ENCODE results near the gene PPM1H.
"Not testable (repeated sequence)": the region's sequence is repeated elsewhere in the genome, so short reads cannot be mapped to it uniquely, and the experiment has no call there.

Gene PPM1H

DNA sequence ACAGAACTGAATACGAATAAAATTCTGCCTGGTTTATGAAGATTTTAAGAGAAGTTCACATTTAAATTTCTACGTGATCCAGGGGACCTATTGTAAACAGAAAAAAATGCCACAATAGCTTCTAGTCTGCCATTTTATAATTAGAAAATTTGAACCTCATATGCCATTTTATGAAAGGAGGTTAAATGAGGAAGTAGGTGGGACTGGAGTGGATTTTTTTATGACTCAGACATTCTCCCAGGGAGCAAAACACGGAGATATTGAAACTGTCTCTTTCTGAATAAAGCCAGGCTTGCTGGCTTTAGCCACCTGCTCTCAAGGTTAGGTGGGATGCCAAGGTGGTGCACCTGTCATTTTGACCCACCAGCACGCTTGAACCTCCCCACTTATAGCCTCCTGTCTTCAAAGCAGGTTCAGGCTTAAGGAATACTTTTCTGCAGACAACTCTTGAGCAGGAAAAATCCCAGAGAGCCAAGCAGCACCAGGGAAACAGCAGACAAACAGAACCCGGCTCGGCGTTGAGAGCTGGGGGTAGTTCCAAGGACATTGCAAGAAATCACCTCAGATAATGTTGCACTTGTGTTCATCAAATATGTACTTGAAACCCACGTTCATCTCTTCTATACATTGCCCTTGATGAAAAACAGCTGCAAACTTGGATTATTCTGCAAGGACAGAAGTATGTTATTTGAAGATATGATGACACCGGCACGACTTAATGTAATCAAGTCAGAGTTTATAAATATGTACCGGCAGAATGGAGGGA is 203.7 kb downstream of the PPM1H start:
- DNase-seq (ENCODE audit: low read depth): no peak

DNA sequence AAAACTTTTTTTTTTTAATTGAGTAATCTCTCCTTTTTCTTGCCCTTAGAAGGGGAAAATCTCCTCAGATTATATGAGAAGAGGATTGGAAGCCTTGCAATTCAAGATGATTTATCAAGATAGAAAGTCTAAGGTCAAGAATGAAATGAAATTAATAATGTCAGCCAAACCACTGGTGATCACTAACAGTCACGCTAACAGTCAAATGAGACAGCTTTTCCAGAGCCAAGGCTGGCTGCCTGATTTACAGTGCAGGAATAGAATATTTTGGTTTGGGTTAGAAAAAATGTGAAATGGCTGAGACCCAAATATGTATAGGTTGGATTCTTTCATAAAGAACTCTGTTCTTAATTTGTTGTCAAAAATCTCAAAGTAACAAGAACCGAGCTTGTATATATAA is 204.3 kb downstream of the PPM1H start:
- DNase-seq (ENCODE audit: low read depth): no peak

DNA sequence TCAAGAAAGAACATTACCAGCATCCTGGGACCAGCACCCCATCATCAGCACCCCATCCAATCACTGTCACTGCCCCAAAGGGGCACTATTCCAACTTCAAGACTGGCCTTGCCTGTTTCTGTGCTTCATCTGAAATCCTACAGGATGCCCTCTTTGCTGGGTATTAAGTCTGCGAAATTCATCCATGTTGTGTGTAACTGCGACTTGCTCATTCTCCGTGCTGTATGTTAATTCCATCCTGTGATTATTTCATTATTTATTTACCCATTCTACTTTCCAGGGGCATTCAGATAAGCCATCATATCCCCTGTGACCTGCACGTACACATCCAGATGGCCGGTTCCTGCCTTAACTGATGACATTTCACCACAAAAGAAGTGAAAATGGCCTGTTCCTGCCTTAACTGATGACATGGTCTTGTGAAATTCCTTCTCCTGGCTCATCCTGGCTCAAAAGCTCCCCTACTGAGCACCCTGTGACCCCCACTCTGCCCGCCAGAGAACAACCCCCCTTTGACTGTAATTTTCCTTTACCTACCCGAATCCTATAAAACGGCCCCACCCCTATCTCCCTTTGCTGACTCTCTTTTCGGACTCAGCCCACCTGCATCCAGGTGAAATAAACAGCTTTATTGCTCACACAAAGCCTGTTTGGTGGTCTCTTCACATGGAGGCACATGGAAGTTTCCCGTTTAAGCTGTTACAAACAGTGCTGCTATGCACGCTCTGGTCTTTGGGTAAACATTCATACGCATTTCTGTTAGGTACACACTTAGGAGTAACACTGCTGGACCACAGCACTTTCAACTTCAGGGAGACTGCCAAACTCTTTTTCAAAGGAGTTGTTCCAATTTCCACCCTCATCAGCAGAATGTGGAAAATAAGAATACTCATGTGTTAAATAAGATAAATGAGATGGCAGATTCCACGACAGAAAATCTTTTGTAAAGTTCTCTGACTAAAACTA is 205.1 kb downstream of the PPM1H start:
- not testable (repeated sequence) for DNase-seq (ENCODE audit: low read depth)

DNA sequence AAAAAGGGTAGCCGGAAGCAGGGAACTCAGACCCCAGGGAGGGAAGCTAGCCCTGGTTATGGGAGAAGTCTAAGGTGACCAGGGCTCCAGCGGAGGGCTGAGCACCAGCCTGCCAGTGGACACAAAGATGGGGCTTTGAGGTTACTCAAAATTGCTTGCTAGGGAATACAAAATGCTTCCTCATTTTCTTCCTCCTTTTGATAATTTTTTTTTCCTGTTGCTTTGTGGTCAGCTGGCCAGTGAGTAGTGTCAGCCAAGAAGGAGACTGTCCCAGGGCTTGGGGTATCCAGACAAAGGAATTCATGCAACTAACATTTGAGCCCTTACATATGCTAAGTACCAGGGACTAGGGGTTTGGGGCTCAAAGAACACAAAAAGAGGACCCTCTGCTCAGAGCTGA is 206.2 kb downstream of the PPM1H start:
- DNase-seq (ENCODE audit: low read depth): no peak

DNA sequence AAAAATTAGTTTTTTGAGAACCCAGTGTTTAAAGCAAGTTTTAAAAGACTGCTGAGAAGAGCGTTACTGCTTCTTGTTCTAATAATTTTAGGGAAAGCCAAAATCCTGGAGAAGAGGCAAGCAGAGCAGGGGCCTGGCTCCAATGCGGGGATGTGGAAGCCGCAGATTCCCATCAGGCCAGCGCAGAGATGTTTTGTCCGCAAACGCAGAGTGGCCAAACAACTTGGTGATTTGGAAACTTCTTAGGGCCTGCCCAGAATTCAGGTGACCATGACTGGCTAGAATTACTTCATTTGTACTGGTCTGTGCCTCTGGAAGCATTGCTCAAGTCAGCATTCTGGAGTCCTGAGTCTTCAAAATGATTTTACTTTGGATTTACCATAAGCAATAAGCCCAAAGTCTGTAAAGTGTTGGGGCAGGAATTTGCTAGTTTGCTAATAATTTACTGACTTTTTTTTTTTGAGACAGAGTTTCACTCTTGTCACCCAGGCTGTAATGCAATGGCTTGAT is 208.4 kb downstream of the PPM1H start:
- DNase-seq (ENCODE audit: low read depth): no peak

DNA sequence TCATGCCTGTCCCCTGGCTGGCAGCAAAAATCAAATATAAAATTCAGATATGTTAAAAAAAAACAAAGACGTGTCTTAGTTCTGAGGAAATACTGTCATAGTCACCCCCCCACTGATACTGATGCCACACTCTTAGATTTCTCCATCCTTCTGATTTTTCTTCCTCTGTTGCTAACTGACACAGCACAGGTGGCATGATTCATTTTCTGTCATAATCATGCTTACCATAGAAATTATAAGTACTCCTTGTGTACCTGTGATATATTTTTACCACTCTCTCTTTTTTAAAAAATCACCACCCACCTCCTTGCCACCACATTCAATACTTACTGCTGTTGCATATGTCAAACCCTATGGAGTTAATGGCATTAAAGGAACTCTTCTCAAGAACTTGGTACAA is 209.2 kb downstream of the PPM1H start:
- no peak for DNase-seq (ENCODE audit: low read depth)

DNA sequence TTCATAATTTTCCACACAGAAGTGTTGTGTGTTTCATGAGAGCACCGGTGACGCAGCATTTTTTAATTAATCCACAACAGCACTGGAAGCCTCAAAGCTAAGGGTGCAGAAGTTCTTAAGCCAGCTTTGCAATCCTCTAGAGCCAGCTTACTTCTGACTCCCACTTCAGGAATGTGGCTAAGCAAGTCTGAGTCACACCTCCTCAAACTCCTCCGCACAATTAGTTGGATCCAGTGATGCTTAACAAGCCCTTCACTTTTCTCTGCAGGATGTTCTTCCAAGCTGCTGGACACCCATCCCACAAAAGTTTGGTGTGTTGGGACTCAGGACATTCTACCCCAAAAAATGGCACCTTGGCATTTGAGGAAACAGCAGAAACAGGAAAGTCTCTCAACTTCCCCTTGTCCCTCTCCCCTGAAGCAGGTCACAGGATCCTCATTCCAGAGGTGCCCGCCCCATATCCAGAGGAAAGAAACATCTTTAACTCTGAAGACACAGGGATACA is 210.0 kb downstream of the PPM1H start:
- DNase-seq (ENCODE audit: low read depth): no peak

DNA sequence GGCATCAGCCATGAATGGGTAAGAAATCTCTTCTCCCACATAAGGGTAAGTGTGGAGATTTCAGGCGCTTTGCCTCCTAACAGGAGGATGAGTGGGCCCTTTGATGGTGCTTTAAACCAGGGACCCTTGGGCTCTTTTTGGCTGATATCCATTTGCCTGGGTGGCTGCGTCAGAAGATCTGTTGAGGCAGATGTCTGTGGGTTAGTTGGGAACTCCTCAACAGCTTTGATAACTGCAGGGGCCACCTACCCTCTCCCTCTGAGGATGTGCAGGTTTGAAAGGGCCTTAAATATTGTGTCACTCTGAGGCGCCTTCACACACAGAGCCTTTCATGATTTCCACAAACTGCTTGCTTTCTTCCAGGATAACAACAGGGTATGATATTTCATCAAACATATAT is 210.7 kb downstream of the PPM1H start:
- no peak for DNase-seq (ENCODE audit: low read depth)

DNA sequence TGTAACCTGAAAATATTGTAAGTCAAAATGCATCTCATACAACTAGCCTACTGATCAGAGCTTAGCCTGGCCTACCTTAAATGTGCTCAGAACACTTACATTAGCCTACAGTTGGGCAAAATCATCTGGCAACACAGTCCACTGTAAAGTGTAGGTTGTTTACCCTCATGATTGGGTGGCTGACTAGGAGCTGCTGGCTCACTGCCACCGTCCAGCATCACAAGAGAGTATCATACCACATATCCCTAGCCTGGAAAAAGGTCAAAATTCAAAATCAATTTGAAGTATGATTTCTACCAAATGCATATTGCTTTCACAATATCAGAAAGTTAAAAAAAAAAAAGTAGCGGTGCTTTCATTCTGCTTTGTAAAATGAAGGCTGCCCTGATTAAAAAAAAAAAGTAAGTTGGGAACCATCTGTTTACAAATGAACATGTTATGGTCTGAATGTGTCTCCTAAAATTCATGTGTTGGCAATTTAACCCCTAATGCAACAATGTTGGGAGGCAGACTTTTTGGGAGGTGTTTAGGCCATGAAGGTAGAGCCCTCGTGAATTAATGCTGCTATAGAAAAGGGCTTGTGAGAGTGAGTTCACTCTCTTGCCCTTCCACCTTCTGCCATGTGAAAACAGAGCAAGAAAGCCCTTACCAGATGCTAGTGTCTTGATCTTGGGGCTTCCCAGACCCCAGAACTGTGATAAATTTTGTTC is 211.8 kb downstream of the PPM1H start:
- no peak for DNase-seq (ENCODE audit: low read depth)

DNA sequence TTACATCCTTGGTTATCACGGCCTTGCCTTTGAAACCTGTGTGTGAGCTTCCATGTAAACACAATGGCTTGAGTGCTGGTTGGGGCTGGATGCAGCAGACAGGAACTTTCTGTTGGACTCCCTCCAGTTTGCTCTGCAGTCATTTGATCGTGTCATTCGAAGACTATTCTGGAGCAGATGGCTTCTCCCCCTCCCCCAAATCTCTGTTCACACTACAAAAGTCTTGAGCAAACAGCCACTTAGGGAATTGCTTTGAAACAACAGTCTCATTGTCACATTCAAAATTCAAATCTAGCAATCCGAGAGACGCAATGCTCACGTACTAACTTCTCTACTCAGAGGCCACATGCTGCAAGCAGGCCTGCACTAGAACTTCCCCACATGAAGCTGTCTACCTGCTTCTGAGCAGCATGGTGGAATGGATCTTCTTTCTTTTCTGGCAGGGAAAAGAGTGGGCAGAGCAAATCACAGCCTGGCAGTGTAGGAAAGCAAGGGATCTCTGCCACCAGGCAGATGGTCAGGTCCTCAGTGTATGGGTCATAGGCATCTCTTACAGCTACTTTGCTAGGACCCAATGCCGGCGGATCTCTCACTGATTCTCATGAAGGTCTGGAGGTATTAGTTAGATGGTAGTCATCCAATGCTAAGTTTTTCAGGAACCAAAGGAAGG is 214.2 kb downstream of the PPM1H start:
- no peak for DNase-seq (ENCODE audit: low read depth)

DNA sequence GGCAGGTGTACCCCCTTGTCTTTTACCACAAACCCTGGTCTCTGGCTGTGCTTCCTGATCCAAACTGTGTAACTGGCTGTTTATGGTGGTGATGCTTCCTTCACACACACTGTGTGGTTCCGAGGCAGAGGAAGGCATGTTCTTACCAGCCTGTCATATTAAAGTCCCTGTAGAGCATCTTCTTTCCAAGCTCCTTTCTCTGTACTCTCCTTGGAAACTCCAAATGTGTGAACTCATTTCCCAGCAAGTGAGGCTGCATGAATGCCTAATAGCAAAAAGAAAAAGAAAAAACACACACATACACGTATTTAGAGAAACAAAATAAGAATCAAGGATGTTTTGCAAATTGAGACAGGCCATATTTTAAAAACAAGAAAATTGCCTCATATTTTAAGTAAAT is 214.9 kb downstream of the PPM1H start:
- no peak for DNase-seq (ENCODE audit: low read depth)

DNA sequence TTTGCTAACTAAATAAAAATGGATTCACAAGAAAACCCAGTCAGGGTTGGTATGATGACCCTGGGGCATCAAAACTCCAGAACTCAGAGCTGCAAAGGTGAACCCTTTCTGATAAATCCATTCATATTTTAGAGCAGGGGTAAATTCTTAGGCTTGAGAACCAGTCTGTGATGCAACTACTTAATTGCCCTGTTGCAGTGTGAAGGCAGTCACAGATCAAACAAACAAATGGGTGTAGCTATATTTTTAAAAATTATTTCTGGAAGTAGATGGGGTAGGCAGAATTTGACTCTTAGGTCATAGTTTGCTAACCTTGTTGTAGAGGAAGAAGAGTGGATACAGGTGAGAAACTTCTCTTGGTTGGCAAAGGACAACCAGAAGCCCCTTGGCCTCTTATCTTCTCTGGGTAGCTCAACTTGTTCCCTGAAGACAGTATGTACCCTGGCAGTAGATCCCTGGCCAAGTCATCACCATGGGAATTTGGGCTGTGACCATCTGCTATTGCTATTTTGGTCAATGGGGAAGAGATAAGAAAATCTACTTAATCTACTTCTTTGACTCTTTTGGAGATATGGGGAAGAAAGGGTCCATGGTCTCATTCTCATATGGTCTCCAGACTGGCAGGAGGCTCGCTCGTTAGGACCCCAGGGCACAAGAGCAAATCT is 216.1 kb downstream of the PPM1H start:
- no peak for DNase-seq (ENCODE audit: low read depth)

DNA sequence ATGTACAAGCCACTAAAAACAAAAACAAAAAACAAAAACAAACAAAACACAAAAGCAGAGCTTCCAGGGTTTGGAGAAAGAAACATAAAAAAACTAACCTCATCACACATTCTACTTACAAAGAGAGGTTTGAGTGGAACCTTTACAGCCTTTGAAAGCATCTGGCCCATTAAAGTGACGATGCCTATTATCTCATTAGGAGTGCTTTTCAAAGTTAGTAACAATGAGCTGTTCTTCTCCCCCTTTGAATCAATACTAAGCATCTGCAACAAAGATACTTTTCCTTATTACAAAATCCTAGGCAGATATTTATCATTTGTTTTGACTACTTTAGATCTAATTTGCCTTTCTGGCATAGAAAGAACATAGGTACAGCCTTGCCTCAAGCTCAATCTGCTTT is 217.3 kb downstream of the PPM1H start:
- no peak for DNase-seq (ENCODE audit: low read depth)

DNA sequence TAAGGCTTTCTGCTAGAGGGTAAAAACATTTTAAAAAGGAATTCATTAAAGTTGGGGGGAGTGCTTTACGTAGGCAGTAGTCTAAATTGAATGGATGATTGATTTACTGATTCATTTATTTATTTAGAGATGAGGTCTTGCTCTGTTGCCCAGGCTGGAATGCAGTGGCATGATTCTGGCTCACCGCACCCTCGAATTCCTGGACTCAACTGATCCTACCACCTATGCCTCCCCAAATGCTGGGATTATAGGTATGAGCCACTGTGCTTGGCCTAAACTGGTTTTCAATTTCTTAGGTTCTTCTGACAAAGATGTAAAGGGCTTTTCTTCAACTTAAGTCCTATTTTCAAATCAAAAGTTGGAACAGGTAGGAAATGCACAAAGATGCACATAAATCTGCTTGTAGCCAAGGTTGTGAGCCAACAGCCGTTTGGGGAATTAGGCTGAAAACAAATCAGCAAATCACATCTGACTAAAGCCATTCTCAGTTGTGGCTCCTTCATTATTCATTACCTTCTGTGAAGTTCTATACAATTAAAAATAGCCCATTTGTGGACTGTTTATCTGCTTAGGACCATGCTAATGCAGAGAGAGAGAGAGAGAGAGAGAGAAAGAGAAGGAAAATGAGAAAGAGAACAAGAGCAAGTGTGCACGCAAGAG is 218.0 kb downstream of the PPM1H start:
- no peak for DNase-seq (ENCODE audit: low read depth)

DNA sequence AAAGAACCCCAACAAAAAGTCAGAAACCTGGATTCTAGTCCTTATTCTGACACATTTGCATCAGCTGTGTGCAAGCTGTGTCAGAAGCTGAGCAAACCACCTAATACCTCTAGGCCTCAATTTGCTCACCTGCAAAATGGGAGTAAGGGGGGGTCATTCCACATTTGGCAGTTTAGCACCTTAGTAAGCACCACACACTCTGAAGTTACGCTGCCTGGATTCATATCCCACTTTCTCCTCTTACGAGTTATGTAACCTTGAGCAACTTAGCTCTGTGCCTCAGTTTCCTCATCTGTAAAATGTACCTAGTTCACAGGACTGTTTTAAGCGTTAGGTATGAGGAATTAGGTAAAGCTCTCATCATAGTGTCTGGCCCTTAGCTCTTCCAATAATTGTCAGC is 218.9 kb downstream of the PPM1H start:
- no peak for DNase-seq (ENCODE audit: low read depth)

DNA sequence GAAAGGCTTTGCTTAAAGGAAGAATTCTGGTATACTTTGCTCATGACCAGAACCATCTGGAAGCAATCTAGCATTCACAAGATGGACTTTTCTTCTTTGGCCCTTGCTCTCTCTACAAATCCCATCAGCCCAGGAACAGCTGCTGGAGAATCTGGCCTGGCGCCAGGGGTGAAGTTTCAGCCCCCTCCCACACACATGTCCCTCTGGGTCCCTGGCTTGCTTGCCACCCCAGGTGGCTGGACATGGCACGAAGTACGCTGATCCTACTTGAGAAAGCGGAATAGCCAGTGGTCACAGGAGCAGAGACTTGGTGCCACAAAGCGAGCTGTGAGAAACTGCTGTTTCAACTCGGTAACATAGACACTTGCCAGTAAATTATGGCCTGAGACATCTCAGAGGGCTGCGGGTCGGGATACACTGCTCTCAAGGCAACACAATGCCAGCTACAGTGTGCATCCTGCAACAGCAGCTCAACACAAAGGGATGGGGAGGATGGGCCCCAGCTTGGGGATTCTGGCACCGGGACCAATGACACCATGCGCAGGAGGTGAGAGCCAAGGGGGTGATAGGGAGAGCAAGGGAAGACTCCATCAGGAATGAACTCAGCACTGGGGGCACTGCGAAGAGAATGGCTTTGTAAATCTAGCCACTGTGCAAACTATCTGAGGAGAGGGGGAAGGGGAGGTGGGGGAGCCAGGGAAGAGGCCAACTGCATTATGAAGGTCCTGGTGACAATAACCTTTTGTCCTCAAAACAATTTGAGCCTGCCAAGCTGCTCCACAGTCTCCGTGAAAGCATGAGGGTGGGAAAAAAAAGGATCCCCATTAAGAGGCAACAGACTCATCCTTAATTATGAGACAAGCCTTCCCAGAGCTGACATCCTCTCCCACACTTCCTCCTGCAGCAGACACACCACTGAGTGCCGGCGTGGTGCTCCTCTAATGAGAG is 219.9 kb downstream of the PPM1H start:
- no peak for DNase-seq (ENCODE audit: low read depth)

DNA sequence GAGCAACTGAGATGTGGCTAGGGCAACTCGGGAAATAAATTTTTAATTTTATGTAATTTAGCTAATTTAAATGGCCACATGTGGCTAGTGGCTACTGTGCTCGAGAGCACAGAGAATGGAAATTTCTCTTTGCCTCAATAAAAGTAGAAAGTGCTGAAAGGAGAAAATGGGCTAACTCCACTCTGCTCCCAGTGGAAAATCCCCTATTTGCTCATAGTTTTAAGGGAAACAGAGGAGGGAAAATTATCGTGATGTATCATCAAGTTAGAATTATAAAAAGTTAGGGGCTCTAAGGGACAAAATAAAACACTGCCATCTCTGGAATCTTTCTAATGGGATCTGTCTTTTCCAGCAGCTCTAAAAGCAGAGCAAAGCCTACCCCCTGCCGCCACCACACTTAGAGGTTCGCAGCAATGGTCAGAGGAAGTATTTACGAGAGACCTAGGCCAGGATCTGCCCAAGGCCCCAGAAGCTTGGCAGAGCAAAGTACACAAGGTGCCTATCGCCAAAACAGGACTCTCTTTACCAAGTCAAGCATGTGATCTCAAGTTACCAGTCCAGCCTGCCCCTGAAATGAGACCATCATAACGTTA is 220.7 kb downstream of the PPM1H start:
- DNase-seq (ENCODE audit: low read depth): no peak

DNA sequence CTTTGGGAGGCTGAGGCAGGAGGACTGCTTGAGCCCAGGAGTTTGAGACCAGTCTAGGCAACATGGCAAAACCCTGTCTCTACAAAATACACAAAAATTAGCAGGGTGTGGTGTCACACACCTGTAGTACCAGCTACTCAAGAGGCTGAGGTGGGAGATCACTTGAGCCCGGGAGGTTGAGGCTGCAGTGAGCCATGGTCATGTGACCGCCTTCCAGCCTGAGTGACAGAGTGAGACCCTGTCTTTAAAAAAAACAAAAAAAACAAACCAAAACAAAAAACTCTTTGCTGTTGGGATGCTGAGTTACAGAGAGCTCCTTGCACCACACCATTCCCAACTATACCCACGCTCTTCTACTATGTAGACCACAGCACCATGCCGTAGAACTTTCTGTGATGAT is 221.2 kb downstream of the PPM1H start:
- DNase-seq (ENCODE audit: low read depth): no peak
